ENCODE data around the gene TRERF1. TPM values are rescaled to one million over a fixed set of nuclear protein-coding genes. Genes with fewer than 3 reads are reported as not detected.

The TRERF1 gene
- total RNA-seq, 4 donors from 2014 or later, result 3.3 to 16.3 (median 7.2) TPM

DNA sequence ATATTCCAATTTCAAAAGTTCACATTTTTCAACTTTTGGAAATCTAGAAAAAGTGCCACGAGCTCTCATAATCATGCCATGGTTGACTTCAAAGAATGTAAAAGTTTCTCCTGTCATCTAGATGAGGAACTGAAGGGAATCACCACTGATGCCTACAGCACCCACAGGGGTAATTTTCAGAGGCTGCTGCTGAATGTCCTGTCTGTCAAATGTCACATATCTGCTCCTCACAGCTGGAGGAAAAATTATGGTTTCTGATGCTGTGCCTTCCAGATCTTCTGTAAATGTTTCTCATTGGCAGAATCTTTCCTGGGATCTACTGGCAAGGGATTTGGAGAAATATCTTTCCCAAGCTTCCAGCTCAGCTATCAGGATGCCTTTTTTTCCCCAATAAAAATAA is 32.5 kb upstream of the TRERF1 start:
- DNase-seq, result no peak
- Histone ChIP-seq H3K4me3 (no peak overlapping the region), H3K9me3 (no peaks in the 10 kb centered on the region), H3K4me1 (no peaks in the 10 kb centered on the region), H3K27me3 (no peaks in the 10 kb centered on the region), H3K36me3 (no peaks in the 10 kb centered on the region), H3K27ac (peak overlapping the region; percentile 43 to 73)
- intact Hi-C loops (cut with DNase I; ENCODE audit: low total_unique reads), result no loop called here
- TF ChIP-seq POLR2A (IDR thresholded peaks at IDR 0.05), result no peak
- TF ChIP-seq, protein P1, sequence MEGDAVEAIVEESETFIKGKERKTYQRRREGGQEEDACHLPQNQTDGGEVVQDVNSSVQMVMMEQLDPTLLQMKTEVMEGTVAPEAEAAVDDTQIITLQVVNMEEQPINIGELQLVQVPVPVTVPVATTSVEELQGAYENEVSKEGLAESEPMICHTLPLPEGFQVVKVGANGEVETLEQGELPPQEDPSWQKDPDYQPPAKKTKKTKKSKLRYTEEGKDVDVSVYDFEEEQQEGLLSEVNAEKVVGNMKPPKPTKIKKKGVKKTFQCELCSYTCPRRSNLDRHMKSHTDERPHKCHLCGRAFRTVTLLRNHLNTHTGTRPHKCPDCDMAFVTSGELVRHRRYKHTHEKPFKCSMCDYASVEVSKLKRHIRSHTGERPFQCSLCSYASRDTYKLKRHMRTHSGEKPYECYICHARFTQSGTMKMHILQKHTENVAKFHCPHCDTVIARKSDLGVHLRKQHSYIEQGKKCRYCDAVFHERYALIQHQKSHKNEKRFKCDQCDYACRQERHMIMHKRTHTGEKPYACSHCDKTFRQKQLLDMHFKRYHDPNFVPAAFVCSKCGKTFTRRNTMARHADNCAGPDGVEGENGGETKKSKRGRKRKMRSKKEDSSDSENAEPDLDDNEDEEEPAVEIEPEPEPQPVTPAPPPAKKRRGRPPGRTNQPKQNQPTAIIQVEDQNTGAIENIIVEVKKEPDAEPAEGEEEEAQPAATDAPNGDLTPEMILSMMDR (IDR thresholded peaks at IDR 0.05), result no peak

DNA sequence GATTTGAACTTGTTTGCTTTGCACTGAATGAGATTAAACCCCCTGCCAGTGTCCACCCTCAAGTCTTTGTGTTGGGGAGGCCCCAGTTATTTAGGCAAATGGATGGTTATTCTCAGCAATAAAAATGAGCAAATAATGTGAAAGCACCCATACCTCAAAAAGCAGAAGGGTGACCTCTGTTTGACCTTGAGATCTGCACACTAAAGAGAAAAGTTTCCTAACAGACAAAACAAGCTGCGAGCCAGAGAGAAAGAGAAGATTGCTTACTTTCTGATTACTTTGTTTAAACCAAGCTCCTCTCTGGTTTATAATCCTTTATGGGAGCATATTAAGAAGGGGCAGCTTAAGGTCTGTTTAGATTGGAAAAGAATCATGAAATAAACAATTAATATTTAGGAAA is 30.4 kb upstream of the TRERF1 start:
- TF ChIP-seq, protein P1 (IDR thresholded peaks at IDR 0.05), result no peak
- TF ChIP-seq POLR2A (IDR thresholded peaks at IDR 0.05), result no peak
- peak in 1 of 2 donors; percentile 34 for DNase-seq
- H3K27ac ChIP-seq, result peak overlapping the region; percentile 73

DNA sequence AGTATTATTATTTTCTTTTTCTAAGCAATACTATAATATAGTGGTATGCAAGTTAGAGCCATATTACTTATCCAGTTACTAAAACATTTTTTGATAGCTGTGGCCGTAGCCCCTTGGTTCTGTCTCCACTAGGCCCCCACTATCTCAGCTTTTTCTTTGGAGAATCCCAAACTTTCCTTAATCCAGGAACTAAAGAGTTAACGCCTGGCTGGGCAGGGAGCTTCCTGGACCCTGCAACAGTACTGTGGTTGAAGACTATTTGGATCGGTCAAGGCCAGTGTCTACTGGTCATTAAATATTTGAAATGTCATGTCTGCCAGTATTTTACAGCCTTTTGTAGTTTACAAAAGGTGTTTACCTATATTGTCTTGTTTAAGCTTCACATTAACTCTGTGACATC is 20.0 kb upstream of the TRERF1 start:
- Histone ChIP-seq H3K4me3 (no peak overlapping the region), H3K27ac (no peak overlapping the region), H3K27me3 (no peaks in the 10 kb centered on the region), H3K9me3 (no peaks in the 10 kb centered on the region), H3K36me3 (no peaks in the 10 kb centered on the region), H3K4me1 (no peaks in the 10 kb centered on the region)
- TF ChIP-seq, protein P1 (IDR thresholded peaks at IDR 0.05), result no peak
- no peak for TF ChIP-seq POLR2A (IDR thresholded peaks at IDR 0.05)
- intact Hi-C loops (cut with DNase I; ENCODE audit: low total_unique reads), result no loop called here
- DNase-seq, result no peak

More for the DNA sequence above, 30.4 kb upstream of the TRERF1 start:
- no peak overlapping the region for H3K4me3 ChIP-seq
- H3K27me3 ChIP-seq, result no peaks in the 10 kb centered on the region
- H3K36me3 ChIP-seq, result no peaks in the 10 kb centered on the region
- intact Hi-C loops (cut with DNase I; ENCODE audit: low total_unique reads), result no loop called here
- no peaks in the 10 kb centered on the region for H3K4me1 ChIP-seq
- no peaks in the 10 kb centered on the region for H3K9me3 ChIP-seq

DNA sequence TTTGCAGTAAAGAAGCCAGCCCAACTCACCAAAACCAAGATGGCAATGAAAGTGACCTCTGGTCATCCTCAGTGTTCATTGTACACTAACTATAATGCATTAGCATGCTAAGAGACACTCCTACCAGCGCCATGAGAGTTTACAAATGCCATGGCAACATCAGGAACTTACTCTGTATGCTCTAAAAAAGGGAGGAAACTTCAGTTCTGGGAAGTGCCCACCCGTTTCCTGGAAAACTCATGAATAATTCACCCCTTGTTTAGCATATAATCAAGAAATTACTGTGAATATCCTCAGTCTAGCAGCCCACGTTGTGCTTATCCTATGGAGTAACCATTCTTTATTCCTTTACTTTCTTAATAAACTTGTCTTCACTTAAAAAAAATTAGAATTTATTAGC is 19.4 kb upstream of the TRERF1 start:
- TF ChIP-seq POLR2A (IDR thresholded peaks at IDR 0.05), result no peak
- TF ChIP-seq, protein P1 (IDR thresholded peaks at IDR 0.05), result no peak
- H3K4me1 ChIP-seq, result no peaks in the 10 kb centered on the region
- H3K27me3 ChIP-seq, result no peaks in the 10 kb centered on the region
- H3K4me3 ChIP-seq, result no peak overlapping the region
- no peaks in the 10 kb centered on the region for H3K9me3 ChIP-seq
- no peaks in the 10 kb centered on the region for H3K36me3 ChIP-seq
- no peak overlapping the region for H3K27ac ChIP-seq
- intact Hi-C loops (cut with DNase I; ENCODE audit: low total_unique reads), result no loop called here
- DNase-seq, result no peak

DNA sequence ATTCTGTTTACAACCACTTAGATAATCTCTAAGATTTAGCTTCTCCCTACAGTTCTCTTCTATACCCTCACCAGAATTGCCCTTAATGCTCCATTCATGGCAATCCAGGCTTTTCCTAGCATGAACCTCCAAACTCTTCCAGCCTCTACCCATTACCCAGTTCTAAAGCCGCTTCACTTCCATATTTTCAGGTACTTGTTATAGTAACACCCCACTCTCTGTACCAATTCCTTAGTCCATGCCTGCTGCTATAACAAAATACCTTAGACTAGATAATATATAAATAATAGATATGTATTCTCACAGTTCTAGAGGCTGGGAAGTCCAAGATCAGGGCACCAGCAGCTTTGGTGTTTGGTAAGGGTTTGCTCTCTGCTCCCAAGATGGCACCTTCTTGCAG is 16.5 kb upstream of the TRERF1 start:
- no peak overlapping the region for H3K4me3 ChIP-seq
- no peak for TF ChIP-seq POLR2A (IDR thresholded peaks at IDR 0.05)
- TF ChIP-seq, protein P1 (IDR thresholded peaks at IDR 0.05), result no peak
- no peak for DNase-seq
- H3K27me3 ChIP-seq, result no peaks in the 10 kb centered on the region
- H3K4me1 ChIP-seq, result no peaks in the 10 kb centered on the region
- H3K9me3 ChIP-seq, result no peaks in the 10 kb centered on the region
- H3K36me3 ChIP-seq, result no peaks in the 10 kb centered on the region
- no peak overlapping the region for H3K27ac ChIP-seq
- intact Hi-C loops (cut with DNase I; ENCODE audit: low total_unique reads), result no loop called here
